Measurements from ENCODE around the gene OBSCN.

The OBSCN gene

DNA sequence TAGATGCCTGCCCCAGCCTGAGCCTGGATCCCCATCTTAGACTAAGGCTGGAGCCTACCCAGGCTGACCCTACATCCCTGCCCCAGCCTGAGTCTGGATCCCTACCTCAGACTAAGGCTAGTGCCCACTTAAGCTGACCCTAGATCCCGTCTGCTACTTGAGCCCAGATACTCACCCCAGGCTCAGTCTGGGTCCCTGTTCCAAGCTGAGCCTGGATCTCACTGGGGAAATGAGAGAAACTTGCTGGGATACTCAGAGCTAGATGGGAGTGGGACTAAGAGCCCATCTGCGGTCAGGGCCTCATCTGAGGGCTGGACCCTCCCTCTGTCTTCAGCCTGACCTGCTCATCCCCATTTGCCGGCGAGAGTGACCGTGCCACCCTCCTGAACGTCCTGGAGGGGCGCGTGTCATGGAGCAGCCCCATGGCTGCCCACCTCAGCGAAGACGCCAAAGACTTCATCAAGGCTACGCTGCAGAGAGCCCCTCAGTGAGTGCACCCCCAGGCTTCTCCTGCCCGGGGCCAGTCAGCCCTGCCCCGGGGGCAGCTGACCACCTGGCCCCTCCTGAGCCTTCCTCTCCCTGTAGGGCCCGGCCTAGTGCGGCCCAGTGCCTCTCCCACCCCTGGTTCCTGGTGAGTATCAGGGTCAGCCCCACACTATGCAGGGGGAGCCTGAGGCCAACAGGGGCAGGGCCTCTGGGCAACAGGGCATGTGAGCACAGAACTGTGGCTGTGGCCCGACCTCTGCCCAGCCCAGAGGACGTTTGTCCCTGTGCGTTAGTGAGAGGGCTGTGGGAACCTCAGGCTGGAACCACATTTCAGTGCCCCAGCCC, 162.0 kb downstream of the OBSCN start:
- Histone ChIP-seq H3K27me3 (ENCODE audit: insufficient read depth, low read length, poor library complexity, severe bottlenecking) (no peaks in the 10 kb centered on the region), H3K9me2 (replicated peaks; ENCODE audit: low read depth, low read length) (no peaks in the 10 kb centered on the region), H3K4me1 (ENCODE audit: insufficient read depth, low read length, poor library complexity, severe bottlenecking) (no peaks in the 10 kb centered on the region), H4K20me1 (ENCODE audit: insufficient read depth, low read length, poor library complexity, severe bottlenecking) (no peaks in the 10 kb centered on the region), H3K79me2 (ENCODE audit: insufficient read depth, low read length) (no peaks in the 10 kb centered on the region), H3F3A (ENCODE audit: low read depth) (no peaks in the 10 kb centered on the region), H3K4me2 (ENCODE audit: low read depth, low read length, poor library complexity, severe bottlenecking) (no peak overlapping the region), H3K4me3 (ENCODE audit: low read length, poor library complexity, severe bottlenecking) (no peak overlapping the region), H3K9me3 (ENCODE audit: insufficient read depth, low read depth, low read length) (no peaks in the 10 kb centered on the region), H2AFZ (ENCODE audit: low read length) (no peak overlapping the region), H3K9ac (ENCODE audit: low read depth, low read length, poor library complexity, severe bottlenecking) (no peak overlapping the region), H3K36me3 (ENCODE audit: insufficient read depth, low read length) (no peaks in the 10 kb centered on the region)
- TF ChIP-seq, protein P1, sequence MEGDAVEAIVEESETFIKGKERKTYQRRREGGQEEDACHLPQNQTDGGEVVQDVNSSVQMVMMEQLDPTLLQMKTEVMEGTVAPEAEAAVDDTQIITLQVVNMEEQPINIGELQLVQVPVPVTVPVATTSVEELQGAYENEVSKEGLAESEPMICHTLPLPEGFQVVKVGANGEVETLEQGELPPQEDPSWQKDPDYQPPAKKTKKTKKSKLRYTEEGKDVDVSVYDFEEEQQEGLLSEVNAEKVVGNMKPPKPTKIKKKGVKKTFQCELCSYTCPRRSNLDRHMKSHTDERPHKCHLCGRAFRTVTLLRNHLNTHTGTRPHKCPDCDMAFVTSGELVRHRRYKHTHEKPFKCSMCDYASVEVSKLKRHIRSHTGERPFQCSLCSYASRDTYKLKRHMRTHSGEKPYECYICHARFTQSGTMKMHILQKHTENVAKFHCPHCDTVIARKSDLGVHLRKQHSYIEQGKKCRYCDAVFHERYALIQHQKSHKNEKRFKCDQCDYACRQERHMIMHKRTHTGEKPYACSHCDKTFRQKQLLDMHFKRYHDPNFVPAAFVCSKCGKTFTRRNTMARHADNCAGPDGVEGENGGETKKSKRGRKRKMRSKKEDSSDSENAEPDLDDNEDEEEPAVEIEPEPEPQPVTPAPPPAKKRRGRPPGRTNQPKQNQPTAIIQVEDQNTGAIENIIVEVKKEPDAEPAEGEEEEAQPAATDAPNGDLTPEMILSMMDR (conservative IDR thresholded peaks at IDR 0.05; ENCODE audit: low read length) = no peak
- no peak for TF ChIP-seq EZH2phosphoT487 (IDR thresholded peaks at IDR 0.05; ENCODE audit: borderline replicate concordance)

DNA sequence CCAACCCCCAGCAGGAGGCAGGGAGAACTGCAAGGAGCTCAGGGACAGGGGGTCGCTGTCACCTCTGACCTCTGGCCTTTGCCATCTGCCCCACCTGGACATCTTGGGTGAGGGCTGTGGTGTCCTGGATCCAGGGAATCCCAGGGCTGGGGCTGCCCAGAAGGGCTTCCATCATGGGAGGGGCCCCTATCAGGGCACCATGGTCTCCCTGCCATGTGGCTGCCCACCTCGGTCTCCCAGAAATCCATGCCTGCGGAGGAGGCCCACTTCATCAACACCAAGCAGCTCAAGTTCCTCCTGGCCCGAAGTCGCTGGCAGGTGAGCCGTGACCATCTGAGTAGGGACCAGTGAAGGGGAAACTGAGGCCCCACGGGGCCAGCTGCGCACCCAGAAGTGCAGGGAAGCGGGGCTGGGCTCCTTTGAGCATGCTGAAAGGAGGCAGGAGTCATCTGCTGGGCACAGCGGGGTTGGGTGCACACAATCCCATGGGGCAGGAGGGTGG, 162.6 kb downstream of the OBSCN start:
- Histone ChIP-seq H3K4me3 (ENCODE audit: low read length, poor library complexity, severe bottlenecking) (no peak overlapping the region), H3K9me2 (replicated peaks; ENCODE audit: low read depth, low read length) (no peaks in the 10 kb centered on the region), H3K36me3 (ENCODE audit: insufficient read depth, low read length) (no peaks in the 10 kb centered on the region), H3K79me2 (ENCODE audit: insufficient read depth, low read length) (no peaks in the 10 kb centered on the region), H3K9ac (ENCODE audit: low read depth, low read length, poor library complexity, severe bottlenecking) (no peak overlapping the region), H3K9me3 (ENCODE audit: insufficient read depth, low read depth, low read length) (no peaks in the 10 kb centered on the region), H3K4me1 (ENCODE audit: insufficient read depth, low read length, poor library complexity, severe bottlenecking) (no peaks in the 10 kb centered on the region), H4K20me1 (ENCODE audit: insufficient read depth, low read length, poor library complexity, severe bottlenecking) (no peaks in the 10 kb centered on the region), H2AFZ (ENCODE audit: low read length) (no peak overlapping the region), H3F3A (ENCODE audit: low read depth) (no peaks in the 10 kb centered on the region), H3K4me2 (ENCODE audit: low read depth, low read length, poor library complexity, severe bottlenecking) (no peak overlapping the region), H3K27me3 (ENCODE audit: insufficient read depth, low read length, poor library complexity, severe bottlenecking) (no peaks in the 10 kb centered on the region)
- TF ChIP-seq EZH2phosphoT487 (IDR thresholded peaks at IDR 0.05; ENCODE audit: borderline replicate concordance) = no peak
- TF ChIP-seq, protein P1 (conservative IDR thresholded peaks at IDR 0.05; ENCODE audit: low read length) = no peak

DNA sequence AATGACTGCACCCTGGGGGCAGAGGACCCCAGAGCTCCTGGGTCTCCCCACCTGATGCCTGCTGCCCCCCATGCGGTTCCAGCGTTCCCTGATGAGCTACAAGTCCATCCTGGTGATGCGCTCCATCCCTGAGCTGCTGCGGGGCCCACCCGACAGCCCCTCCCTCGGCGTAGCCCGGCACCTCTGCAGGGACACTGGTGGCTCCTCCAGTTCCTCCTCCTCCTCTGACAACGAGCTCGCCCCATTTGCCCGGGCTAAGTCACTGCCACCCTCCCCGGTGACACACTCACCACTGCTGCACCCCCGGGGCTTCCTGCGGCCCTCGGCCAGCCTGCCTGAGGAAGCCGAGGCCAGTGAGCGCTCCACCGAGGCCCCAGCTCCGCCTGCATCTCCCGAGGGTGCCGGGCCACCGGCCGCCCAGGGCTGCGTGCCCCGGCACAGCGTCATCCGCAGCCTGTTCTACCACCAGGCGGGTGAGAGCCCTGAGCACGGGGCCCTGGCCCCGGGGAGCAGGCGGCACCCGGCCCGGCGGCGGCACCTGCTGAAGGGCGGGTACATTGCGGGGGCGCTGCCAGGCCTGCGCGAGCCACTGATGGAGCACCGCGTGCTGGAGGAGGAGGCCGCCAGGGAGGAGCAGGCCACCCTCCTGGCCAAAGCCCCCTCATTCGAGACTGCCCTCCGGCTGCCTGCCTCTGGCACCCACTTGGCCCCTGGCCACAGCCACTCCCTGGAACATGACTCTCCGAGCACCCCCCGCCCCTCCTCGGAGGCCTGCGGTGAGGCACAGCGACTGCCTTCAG, 163.3 kb downstream of the OBSCN start:
- Histone ChIP-seq H4K20me1 (ENCODE audit: insufficient read depth, low read length, poor library complexity, severe bottlenecking) (no peaks in the 10 kb centered on the region), H3K36me3 (ENCODE audit: insufficient read depth, low read length) (no peaks in the 10 kb centered on the region), H3K4me3 (ENCODE audit: low read length, poor library complexity, severe bottlenecking) (no peak overlapping the region), H3K4me1 (ENCODE audit: insufficient read depth, low read length, poor library complexity, severe bottlenecking) (no peaks in the 10 kb centered on the region), H2AFZ (ENCODE audit: low read length) (no peak overlapping the region), H3F3A (ENCODE audit: low read depth) (no peaks in the 10 kb centered on the region), H3K4me2 (ENCODE audit: low read depth, low read length, poor library complexity, severe bottlenecking) (no peak overlapping the region), H3K79me2 (ENCODE audit: insufficient read depth, low read length) (no peaks in the 10 kb centered on the region), H3K9ac (ENCODE audit: low read depth, low read length, poor library complexity, severe bottlenecking) (no peak overlapping the region), H3K9me2 (replicated peaks; ENCODE audit: low read depth, low read length) (no peaks in the 10 kb centered on the region), H3K27me3 (ENCODE audit: insufficient read depth, low read length, poor library complexity, severe bottlenecking) (no peaks in the 10 kb centered on the region), H3K9me3 (ENCODE audit: insufficient read depth, low read depth, low read length) (no peaks in the 10 kb centered on the region)
- no peak for TF ChIP-seq EZH2phosphoT487 (IDR thresholded peaks at IDR 0.05; ENCODE audit: borderline replicate concordance)
- TF ChIP-seq, protein P1 (conservative IDR thresholded peaks at IDR 0.05; ENCODE audit: low read length) = no peak
